ENCODE measurements around the gene MOG. TPM values are rescaled to one million over a fixed set of nuclear protein-coding genes. Genes with fewer than 3 reads are reported as not detected.
"Not testable (repeated sequence)": the region's sequence is repeated elsewhere in the genome, so short reads cannot be mapped to it uniquely, and the experiment has no call there.

The MOG gene
- total RNA-seq, 2 experiments from 2014 or later = not detected

DNA sequence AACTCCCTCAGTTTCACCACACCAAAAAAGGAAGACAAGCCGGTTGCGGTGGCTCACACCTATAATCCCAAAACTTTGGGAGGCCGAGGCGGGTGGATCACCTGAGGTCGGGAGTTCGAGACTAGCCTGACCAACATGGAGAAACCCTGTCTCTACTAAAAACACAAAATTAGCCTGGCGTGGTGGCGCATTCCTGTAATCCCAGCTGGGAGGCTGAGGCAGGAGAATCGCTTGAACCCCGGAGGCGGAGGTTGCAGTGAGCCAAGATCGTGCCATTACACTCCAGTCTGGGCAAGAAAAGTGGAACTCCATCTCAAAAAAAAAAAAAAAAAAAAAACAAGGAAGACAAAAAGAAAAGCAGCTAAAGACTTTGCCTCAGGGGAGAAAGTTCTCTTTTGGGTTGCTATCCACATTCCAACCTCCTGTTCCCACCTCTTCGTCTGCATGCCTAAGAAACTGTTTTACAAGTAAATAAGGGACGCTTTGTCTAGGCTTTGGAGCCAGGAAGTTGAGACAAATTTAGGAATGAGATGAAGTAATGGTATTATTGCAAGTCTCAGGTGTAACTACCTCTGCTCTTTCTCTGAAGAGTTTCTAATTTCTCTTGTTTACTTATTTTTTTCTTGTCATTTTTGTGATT, 4.7 kb downstream of the MOG start:
- intact Hi-C loops (cut with DNase I, micrococcal nuclease) = not testable (repeated sequence)
- POLR2A ChIA-PET = interaction anchor here (0.6 kb wide), 1 partner anchor 1985 kb away, joined by 4 read pairs; no protein-coding TSS in a partner anchor

DNA sequence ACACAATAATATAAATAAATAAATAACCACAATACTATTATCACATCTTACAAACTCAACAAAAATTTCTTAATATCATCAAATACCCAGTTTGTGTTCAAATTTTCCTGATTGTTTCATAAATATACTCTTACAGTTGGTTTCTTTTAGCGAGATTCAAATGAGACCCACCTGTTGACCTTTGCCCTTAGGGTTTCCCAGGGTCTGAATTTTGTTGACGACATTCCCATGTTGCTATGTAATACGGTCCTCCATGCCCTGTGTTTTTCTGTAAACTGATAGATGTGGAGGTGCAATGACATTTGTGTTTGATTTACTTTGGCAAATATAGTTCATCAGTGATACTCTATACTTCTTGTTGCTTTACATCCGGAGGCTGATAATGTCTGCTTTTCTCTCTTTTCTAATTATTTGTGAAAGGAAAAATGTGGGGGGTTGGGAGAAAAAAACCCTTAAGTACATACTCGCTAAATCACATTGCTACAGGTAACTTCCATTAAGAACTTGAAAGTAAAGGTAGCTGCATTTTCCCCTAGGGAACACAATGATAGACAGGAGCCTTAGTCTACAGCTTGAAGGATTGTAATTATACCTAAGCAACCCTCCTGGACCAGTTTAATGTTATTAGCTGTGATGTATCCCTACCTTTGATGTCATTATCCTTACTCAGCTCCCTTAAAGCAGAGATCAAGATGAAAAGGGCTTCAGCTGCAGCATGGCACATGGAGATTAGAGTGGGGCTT, 6.6 kb downstream of the MOG start:
- Mint-ChIP-seq H3K9me3 (ENCODE audit: low read depth) (no peaks in the 10 kb centered on the region), H3K27ac (no peak overlapping the region), H3K36me3 (ENCODE audit: low read depth) (no peaks in the 10 kb centered on the region), H3K27me3 (peaks cover 29% of the 10 kb centered on the region), H3K4me1 (no peaks in the 10 kb centered on the region), H3K4me3 (no peak overlapping the region)
- no peak for ATAC-seq
- intact Hi-C loops (cut with DNase I, micrococcal nuclease) = no loop called here
- ChIA-PET CTCF (interaction anchor here (0.5 to 7.2 kb wide), 5 partner anchors 9 to 420 kb away, joined by 3 to 77 read pairs (median 4); no protein-coding TSS in a partner anchor), POLR2A (no interaction called here)
- no peak for DNase-seq

More for the DNA sequence above, 4.7 kb downstream of the MOG start:
- peaks cover 29% of the 10 kb centered on the region for H3K27me3 Mint-ChIP-seq
- DNase-seq; H3K4me3 Mint-ChIP-seq; H3K4me1 Mint-ChIP-seq; ATAC-seq; H3K27ac Mint-ChIP-seq; H3K9me3 Mint-ChIP-seq (ENCODE audit: low read depth); H3K36me3 Mint-ChIP-seq (ENCODE audit: low read depth): not testable (repeated sequence)
- CTCF ChIA-PET = interaction anchor here (2.3 to 7.2 kb wide), 2 partner anchors 7 to 12 kb away, joined by 9 to 77 read pairs; no protein-coding TSS in a partner anchor

DNA sequence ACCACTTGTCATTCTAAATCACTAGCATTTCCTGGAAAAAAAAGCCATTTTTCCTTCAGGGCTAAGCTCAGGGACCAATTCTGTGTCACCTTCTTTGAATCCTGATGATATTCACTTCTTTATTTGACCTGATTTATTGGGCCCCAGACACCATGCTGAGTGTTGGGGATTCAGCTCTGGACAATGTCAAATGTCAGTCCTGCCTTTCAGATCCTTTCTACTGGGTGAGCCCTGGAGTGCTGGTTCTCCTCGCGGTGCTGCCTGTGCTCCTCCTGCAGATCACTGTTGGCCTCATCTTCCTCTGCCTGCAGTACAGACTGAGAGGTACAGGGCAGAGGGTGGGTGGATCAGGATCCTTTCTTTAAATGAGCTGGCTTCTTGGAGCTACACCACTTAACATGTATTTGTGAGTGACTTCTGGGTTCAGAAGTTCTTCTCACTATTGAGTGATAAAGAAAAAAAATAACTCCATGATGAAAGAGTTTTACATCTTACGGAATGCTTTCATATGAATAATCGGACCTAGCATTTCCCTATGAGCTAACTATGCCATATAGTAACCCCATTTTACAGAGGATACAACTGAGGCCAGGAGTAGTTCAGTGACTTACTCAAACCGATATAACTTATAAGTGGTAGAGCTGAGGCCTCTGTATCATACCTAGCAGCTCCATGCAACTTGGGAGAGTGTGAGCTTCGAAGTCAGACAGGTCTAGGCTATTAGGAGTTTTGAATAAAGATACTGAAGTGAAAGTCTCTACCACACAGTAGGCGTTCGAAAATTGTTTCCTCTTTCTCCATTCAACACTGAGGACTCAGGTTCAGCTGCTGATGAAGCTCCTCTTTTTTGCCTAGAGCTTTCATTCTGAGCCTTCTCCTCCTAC, 9.3 kb downstream of the MOG start:
- ChIA-PET POLR2A (no interaction called here), CTCF (interaction anchor here (0.6 to 7.2 kb wide), 8 partner anchors 11 to 922 kb away, joined by 3 to 77 read pairs (median 3); no protein-coding TSS in a partner anchor)
- Mint-ChIP-seq H3K36me3 (ENCODE audit: low read depth) (no peaks in the 10 kb centered on the region), H3K27ac (no peak overlapping the region), H3K9me3 (ENCODE audit: low read depth) (no peaks in the 10 kb centered on the region), H3K4me1 (no peaks in the 10 kb centered on the region), H3K27me3 (peaks cover 25% of the 10 kb centered on the region), H3K4me3 (no peak overlapping the region)
- ATAC-seq (no peak), DNase-seq (no peak)
- intact Hi-C loops (cut with DNase I, micrococcal nuclease) = no loop called here

DNA sequence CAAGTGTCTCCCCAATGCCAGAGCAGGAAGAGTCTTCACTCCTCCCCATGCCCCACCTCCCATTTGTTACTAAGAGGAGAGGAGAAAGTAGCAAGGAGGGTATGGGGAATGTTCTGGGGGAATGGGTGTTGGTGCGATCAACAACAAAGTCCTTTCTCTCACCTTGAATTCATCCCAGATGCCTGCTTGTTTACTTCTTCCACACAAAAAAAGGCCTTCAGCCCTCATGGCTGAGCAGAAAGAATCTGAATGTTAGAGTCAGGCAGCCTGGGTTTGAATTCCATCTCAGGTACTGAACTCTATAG, 9.9 kb downstream of the MOG start:
- Mint-ChIP-seq H3K27me3 (peaks cover 23% of the 10 kb centered on the region), H3K4me1 (no peaks in the 10 kb centered on the region), H3K9me3 (ENCODE audit: low read depth) (no peaks in the 10 kb centered on the region), H3K36me3 (ENCODE audit: low read depth) (no peaks in the 10 kb centered on the region), H3K4me3 (no peak overlapping the region), H3K27ac (no peak overlapping the region)
- POLR2A ChIA-PET = no interaction called here
- intact Hi-C loops (cut with DNase I, micrococcal nuclease) = no loop called here
- ATAC-seq = no peak
- DNase-seq = no peak
- CTCF ChIA-PET = interaction anchor here (0.9 to 7.2 kb wide), 6 partner anchors 10 to 30 kb away, joined by 3 to 77 read pairs (median 4); no protein-coding TSS in a partner anchor

DNA sequence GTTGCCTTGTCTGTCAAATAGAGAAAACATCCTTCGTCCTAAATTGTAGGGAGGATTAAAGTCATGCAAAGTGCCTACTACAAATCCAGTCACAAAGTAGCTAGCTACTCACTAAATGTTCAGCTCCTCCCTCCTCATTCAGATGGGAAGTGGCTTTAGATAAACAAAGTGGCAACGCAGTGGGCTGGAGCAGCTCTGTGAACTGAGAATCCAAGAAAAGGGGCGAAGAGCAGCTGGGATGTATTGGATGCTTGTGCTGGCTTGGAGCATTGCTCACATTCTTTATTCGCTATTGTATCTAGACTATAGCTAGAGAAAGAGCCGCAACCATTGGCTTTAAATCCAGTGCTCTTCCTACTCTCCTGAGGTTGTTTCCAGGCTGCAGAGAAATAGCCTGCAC, 10.3 kb downstream of the MOG start:
- Mint-ChIP-seq H3K27ac (no peak overlapping the region), H3K36me3 (ENCODE audit: low read depth) (no peaks in the 10 kb centered on the region), H3K4me1 (no peaks in the 10 kb centered on the region), H3K4me3 (no peak overlapping the region), H3K27me3 (peaks cover 20% of the 10 kb centered on the region), H3K9me3 (ENCODE audit: low read depth) (no peaks in the 10 kb centered on the region)
- ChIA-PET POLR2A (no interaction called here), CTCF (interaction anchor here (0.9 to 7.2 kb wide), 5 partner anchors 10 to 20 kb away, joined by 3 to 77 read pairs (median 6); no protein-coding TSS in a partner anchor)
- no peak for DNase-seq
- intact Hi-C loops (cut with DNase I, micrococcal nuclease) = no loop called here
- no peak for ATAC-seq

DNA sequence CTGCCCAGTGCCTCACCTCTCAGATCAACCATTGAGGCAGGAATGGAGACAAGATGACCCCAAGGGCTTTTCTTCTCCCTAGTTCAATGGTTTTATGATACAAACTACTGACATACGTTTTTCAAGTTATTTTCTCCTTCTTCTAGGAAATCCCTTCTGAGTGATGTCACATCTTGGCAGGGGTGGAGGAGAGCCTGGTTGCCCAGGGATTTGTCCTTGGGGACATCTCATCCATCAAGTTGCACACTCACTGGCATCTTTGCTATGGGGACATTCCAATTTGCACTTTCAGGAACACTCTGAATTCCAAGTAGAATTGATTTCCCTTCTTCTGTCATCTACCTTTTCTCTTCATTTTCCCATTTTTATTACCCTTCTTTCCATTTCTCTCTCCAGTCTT, 14.1 kb downstream of the MOG start:
- intact Hi-C loops (cut with DNase I, micrococcal nuclease) = no loop called here
- Mint-ChIP-seq H3K9me3 (ENCODE audit: low read depth) (no peaks in the 10 kb centered on the region), H3K27me3 (peaks cover 11% of the 10 kb centered on the region), H3K36me3 (ENCODE audit: low read depth) (no peaks in the 10 kb centered on the region), H3K4me1 (no peaks in the 10 kb centered on the region), H3K4me3 (no peak overlapping the region), H3K27ac (no peak overlapping the region)
- ChIA-PET CTCF (interaction anchor here (4.0 kb wide), 1 partner anchor 18 kb away, joined by 21 read pairs; no protein-coding TSS in a partner anchor), POLR2A (no interaction called here)
- no peak for ATAC-seq
- DNase-seq = no peak

DNA sequence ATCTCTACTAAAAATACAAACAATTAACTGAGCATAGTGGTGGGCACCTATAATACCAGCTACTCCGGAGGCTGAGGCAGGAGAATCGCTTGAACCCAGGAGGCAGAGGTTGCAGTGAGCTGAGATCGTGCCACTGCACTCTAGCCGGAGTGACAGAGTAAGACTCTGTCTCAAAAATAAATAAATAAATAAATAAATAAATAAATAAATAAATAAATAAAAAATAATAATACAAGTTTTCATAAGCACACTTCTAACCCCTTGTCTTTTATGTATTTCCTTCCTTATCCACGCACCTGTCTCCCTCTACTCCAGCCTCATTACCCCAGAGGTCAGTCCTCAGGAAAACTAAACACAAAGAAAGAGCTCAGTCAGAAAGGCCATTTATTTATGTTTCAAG, 15.2 kb downstream of the MOG start:
- H3K9me3 Mint-ChIP-seq (ENCODE audit: low read depth); DNase-seq; intact Hi-C loops (cut with DNase I, micrococcal nuclease); H3K4me1 Mint-ChIP-seq; POLR2A ChIA-PET; ATAC-seq; H3K4me3 Mint-ChIP-seq; H3K27ac Mint-ChIP-seq; H3K36me3 Mint-ChIP-seq (ENCODE audit: low read depth): not testable (repeated sequence)
- CTCF ChIA-PET = interaction anchor here (0.9 to 4.0 kb wide), 2 partner anchors 19 to 22 kb away, joined by 3 to 21 read pairs; no protein-coding TSS in a partner anchor
- H3K27me3 Mint-ChIP-seq = peaks cover 11% of the 10 kb centered on the region

DNA sequence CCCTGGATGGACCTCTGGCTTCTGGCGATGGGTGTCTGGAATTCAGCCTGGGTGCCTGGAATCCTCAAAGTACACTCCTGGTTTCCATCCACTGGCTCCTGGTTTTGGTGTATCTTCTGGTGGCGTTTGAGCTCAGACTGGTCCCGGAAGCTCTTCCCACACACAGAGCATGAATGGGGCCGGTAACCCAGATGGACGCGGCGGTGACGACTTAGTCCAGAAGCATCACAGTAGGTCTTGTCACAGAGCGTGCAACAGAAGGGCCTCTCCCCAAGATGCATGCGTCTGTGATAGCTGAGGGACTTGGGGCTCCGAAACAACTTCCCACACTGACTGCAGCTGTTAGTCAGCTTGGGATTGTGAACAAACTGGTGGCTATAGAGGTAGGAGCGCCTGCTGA, 16.3 kb downstream of the MOG start:
- ChIA-PET POLR2A (no interaction called here), CTCF (interaction anchor here (0.9 to 4.0 kb wide), 2 partner anchors 20 to 23 kb away, joined by 3 to 21 read pairs; no protein-coding TSS in a partner anchor)
- H3K4me1 Mint-ChIP-seq = peaks cover 8% of the 10 kb centered on the region

DNA sequence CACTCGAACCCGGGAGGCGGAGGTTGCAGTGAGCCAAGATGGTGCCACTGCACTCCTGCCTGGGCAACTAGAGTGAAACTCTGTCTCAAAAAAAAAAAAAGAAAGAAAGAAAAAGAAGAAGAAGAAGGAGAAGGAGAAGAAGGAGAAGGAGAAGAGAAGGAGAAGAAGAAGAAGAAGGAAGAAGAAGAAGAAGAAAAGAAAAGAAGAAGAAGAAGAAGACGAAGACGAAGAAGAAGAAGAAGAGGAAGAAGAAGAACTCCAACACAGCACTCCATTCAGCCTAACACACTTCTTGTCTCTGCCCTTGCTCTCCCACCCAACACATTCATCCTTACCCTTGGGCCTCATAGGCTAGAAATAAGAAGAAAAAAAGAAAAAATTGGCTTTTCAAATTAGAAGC, 17.1 kb downstream of the MOG start:
- ATAC-seq = no peak
- Mint-ChIP-seq H3K36me3 (ENCODE audit: low read depth) (no peaks in the 10 kb centered on the region), H3K9me3 (ENCODE audit: low read depth) (no peaks in the 10 kb centered on the region), H3K27me3 (peaks cover 8% of the 10 kb centered on the region), H3K4me1 (peaks cover 8% of the 10 kb centered on the region), H3K27ac (no peak overlapping the region), H3K4me3 (no peak overlapping the region)
- POLR2A ChIA-PET = no interaction called here
- no peak for DNase-seq
- intact Hi-C loops (cut with DNase I, micrococcal nuclease) = no loop called here
- CTCF ChIA-PET = no interaction called here

More for the DNA sequence above, 16.3 kb downstream of the MOG start:
- no peak overlapping the region for H3K4me3 Mint-ChIP-seq
- DNase-seq (no peak), ATAC-seq (no peak)
- no peak overlapping the region for H3K27ac Mint-ChIP-seq
- H3K9me3 Mint-ChIP-seq (ENCODE audit: low read depth) = no peaks in the 10 kb centered on the region
- intact Hi-C loops (cut with DNase I, micrococcal nuclease) = no loop called here
- peaks cover 9% of the 10 kb centered on the region for H3K27me3 Mint-ChIP-seq
- no peaks in the 10 kb centered on the region for H3K36me3 Mint-ChIP-seq (ENCODE audit: low read depth)

DNA sequence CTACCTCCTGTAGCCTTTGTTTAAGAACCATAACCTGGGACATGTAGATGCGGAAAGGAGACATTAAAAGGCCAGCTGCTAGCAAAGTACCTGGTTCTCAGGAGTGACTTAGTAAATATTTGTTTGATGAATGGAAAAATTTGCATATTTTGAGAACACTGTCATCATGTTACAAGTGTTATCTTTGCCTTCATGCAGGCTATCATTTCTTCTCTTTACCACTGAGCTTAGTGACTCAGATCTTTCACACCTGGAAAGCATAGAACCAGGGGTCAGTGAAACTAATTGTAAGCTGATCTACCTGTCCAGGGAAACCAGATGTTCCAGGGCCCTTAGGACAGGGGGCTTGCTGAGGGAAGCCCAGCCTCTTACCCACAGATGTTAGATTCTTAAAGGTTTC, 18.7 kb downstream of the MOG start:
- Mint-ChIP-seq H3K27me3 (peaks cover 4% of the 10 kb centered on the region), H3K4me3 (no peak overlapping the region), H3K4me1 (peaks cover 8% of the 10 kb centered on the region), H3K27ac (no peak overlapping the region), H3K9me3 (ENCODE audit: low read depth) (no peaks in the 10 kb centered on the region), H3K36me3 (ENCODE audit: low read depth) (no peaks in the 10 kb centered on the region)
- intact Hi-C loops (cut with DNase I, micrococcal nuclease) = no loop called here
- ATAC-seq (no peak), DNase-seq (no peak)
- ChIA-PET CTCF (interaction anchor here (0.6 to 2.6 kb wide), 3 partner anchors 20 to 155 kb away, joined by 3 to 18 read pairs (median 3); no protein-coding TSS in a partner anchor), POLR2A (no interaction called here)

DNA sequence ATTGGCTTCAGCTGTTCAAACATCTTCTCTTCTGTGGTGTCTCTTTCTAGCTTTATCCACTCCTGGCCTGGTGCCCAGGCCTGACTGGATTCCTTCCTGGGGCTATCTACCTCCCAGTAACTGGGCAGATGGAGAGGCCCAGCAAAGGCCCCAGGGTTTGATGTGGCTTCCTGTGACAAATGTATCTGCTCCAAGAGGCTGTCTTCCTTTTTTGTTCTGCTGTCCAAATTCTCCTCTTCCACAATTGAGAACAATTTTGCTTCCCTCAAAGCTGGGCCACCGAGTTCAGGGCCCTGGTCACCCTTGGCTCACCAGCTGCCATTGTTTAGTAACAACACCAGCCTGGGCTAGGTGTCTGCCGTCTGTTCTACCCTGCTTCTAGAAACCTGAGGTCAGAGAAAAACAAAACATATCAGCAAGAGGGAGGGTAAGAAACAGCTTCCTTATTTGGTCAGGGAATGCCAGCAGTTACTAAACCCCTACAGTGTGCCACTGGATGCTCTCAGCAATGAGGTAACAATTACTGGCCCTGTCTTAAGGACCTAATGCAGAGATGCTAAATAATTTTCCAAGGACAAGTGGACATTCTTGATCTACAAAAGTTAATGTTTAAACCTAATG, 20.2 kb downstream of the MOG start:
- Mint-ChIP-seq H3K4me3 (no peak overlapping the region), H3K27me3 (no peaks in the 10 kb centered on the region), H3K27ac (no peak overlapping the region), H3K9me3 (ENCODE audit: low read depth) (no peaks in the 10 kb centered on the region), H3K36me3 (ENCODE audit: low read depth) (no peaks in the 10 kb centered on the region), H3K4me1 (peaks cover 8% of the 10 kb centered on the region)
- DNase-seq (peak; percentile 5), ATAC-seq (no peak)
- POLR2A ChIA-PET = interaction anchor here (0.6 kb wide), 1 partner anchor 177 kb away, joined by 4 read pairs; no protein-coding TSS in a partner anchor
- intact Hi-C loops (cut with DNase I, micrococcal nuclease) = no loop called here
- CTCF ChIA-PET = interaction anchor here (0.8 to 2.6 kb wide), 4 partner anchors 10 to 27 kb away, joined by 3 to 18 read pairs (median 6); no protein-coding TSS in a partner anchor
